Osteocyte (in vitro differentiated cells): ENCODE results near the gene RAB27A. TPM values are rescaled to one million over a fixed set of nuclear protein-coding genes. Genes with fewer than 3 reads are reported as not detected.
"Not testable (repeated sequence)": the region's sequence is repeated elsewhere in the genome, so short reads cannot be mapped to it uniquely, and the experiment has no call there.

ENCODE experiments used
- DNase-seq: peaks from one replicate; pipeline ENCODE4 v3.0.0; 2021; ENCODE audit warnings: mixed read lengths; ENCODE audit not compliant: unreplicated experiment; ENCODE audit errors: extremely low spot score
- H3K27ac Mint-ChIP-seq: one replicate; pipeline ENCODE4 v1.8.0; 2021; ENCODE audit warnings: mild to moderate bottlenecking, mixed read lengths; ENCODE audit not compliant: unreplicated experiment
- H3K27me3 Mint-ChIP-seq: one replicate; pipeline ENCODE4 v1.8.0; 2021; ENCODE audit warnings: mixed read lengths; ENCODE audit not compliant: unreplicated experiment
- H3K36me3 Mint-ChIP-seq: one replicate; pipeline ENCODE4 v1.8.0; 2021; ENCODE audit warnings: mixed read lengths; ENCODE audit not compliant: unreplicated experiment
- H3K4me1 Mint-ChIP-seq: one replicate; pipeline ENCODE4 v1.8.0; 2021; ENCODE audit warnings: mixed read lengths; ENCODE audit not compliant: unreplicated experiment
- H3K4me3 Mint-ChIP-seq: one replicate; pipeline ENCODE4 v1.8.0; 2021; ENCODE audit warnings: mild to moderate bottlenecking, moderate library complexity, mixed read lengths; ENCODE audit not compliant: unreplicated experiment
- H3K9me3 Mint-ChIP-seq: one replicate; pipeline ENCODE4 v1.8.0; 2021; ENCODE audit warnings: mixed read lengths; ENCODE audit not compliant: unreplicated experiment
- CTCF ChIP-seq: fragments of 200-600 bp; sonication (generic); IDR thresholded peaks from 2 replicates; pipeline ENCODE4 v1.5.0; 2021; ENCODE audit warnings: antibody characterized with exemption, mild to moderate bottlenecking, moderate library complexity
- total RNA-seq: library from RNA; stranded (reverse); gene quantifications from 2 replicates; pipeline ENCODE4 v1.2.1, GENCODE V29; 2021

RAB27A gene
- total RNA-seq, 1 donor from 2014 or later: 12.4 TPM

- H3K4me3 Mint-ChIP-seq: no peak overlapping the region
- DNase-seq: no peak
- H3K27ac Mint-ChIP-seq: no peak overlapping the region
- H3K27me3 Mint-ChIP-seq: peaks cover 2% of the 10 kb centered on the region
- TF ChIP-seq CTCF: no peak
- H3K9me3 Mint-ChIP-seq: no peaks in the 10 kb centered on the region
- H3K4me1 Mint-ChIP-seq: no peaks in the 10 kb centered on the region
- no peaks in the 10 kb centered on the region for H3K36me3 Mint-ChIP-seq
Measured at GRCh38 chr15:55297315-55297714, 7.7 kb upstream of the RAB27A start.

GRCh38 chr15:55290528-55291057 is 980 bp upstream of the RAB27A start:
- peak overlapping the region; percentile 86 for H3K4me3 Mint-ChIP-seq
- peaks cover 11% of the 10 kb centered on the region for H3K4me1 Mint-ChIP-seq
- H3K27ac Mint-ChIP-seq: peak overlapping the region; percentile 86
- peak; percentile 94 for DNase-seq
- H3K27me3 Mint-ChIP-seq: peaks cover 2% of the 10 kb centered on the region
- H3K36me3 Mint-ChIP-seq: no peaks in the 10 kb centered on the region
- H3K9me3 Mint-ChIP-seq: no peaks in the 10 kb centered on the region
- TF ChIP-seq CTCF: peak; percentile 98

GRCh38 chr15:55289011-55289745 is 435 bp downstream of the RAB27A start:
- Mint-ChIP-seq H3K27me3 (no peaks in the 10 kb centered on the region), H3K4me3 (peak overlapping the region; percentile 86), H3K9me3 (no peaks in the 10 kb centered on the region), H3K36me3 (no peaks in the 10 kb centered on the region), H3K27ac (peak overlapping the region; percentile 86), H3K4me1 (peaks cover 11% of the 10 kb centered on the region)
- no peak for TF ChIP-seq CTCF
- no peak for DNase-seq

- Mint-ChIP-seq H3K27ac (peak overlapping the region; percentile 86), H3K27me3 (no peaks in the 10 kb centered on the region), H3K36me3 (no peaks in the 10 kb centered on the region), H3K4me3 (peak overlapping the region; percentile 42), H3K9me3 (no peaks in the 10 kb centered on the region), H3K4me1 (peaks cover 11% of the 10 kb centered on the region)
- no peak for DNase-seq
- no peak for TF ChIP-seq CTCF
Measured at GRCh38 chr15:55288006-55288717, 1.5 kb downstream of the RAB27A start.

- H3K27ac Mint-ChIP-seq, H3K4me3 Mint-ChIP-seq: not testable (repeated sequence)
Measured at GRCh38 chr15:55286442-55287189, 3.0 kb downstream of the RAB27A start.

More at GRCh38 chr15:55286442-55287189, 3.0 kb downstream of the RAB27A start:
- H3K9me3 Mint-ChIP-seq, H3K27me3 Mint-ChIP-seq, DNase-seq, H3K36me3 Mint-ChIP-seq: not testable (repeated sequence)
- peaks cover 22% of the 10 kb centered on the region for H3K4me1 Mint-ChIP-seq
